ENCODE measurements around the gene CDC42.

- TF ChIP-seq POLR2A (IDR thresholded peaks at IDR 0.05) (no peak), CTCF (IDR thresholded peaks at IDR 0.05 in 8 of 11, conservative IDR thresholded peaks at IDR 0.05 in 3 of 11) (no peak)
Measured at GRCh38 chr1:22053017-22053860, 730 bp downstream of the CDC42 start.

Measured in spleen (tissue), 7 donors.